AG04449 (cell line): ENCODE data around the gene CDC14B.

ENCODE experiments used
- CTCF ChIA-PET: fragments of 350-600 bp; formaldehyde crosslinking; extraction: SDS; loops from one replicate; lab custom pipeline; 2021; ENCODE audit warnings: antibody characterized with exemption; lab: Yijun Ruan, JAX
- POLR2A ChIA-PET: fragments of 400-600, 350-600 bp; formaldehyde crosslinking; extraction: SDS; loops from one replicate; lab custom pipeline; 2020; ENCODE audit warnings: antibody characterized with exemption, inconsistent platforms; lab: Yijun Ruan, JAX
- DNase-seq: peaks from one replicate; pipeline ENCODE4 v3.0.0-alpha.2; 2010; ENCODE audit warnings: low read depth, low spot score
- H3K4me3 ChIP-seq: 2 replicates; pipeline ENCODE4 v1.5.1; 2011; ENCODE audit warnings: low read depth, mild to moderate bottlenecking, control low read depth, low read length
- CTCF ChIP-seq: IDR thresholded peaks from one replicate; pipeline ENCODE4 v1.5.1; 2011; ENCODE audit warnings: mild to moderate bottlenecking, moderate library complexity, low read length, control low read depth, inconsistent platforms; ENCODE audit not compliant: insufficient read depth; ENCODE audit errors: missing control alignments

The CDC14B gene

GRCh38 chr9:96607971-96608370 lies 11.7 kb downstream of the CDC14B start:
- ChIA-PET POLR2A (no interaction called here), CTCF (interaction anchor here (0.7 kb wide), 1 partner anchor 155 kb away, joined by 3 read pairs; no protein-coding TSS in a partner anchor)
- no peak for TF ChIP-seq CTCF

GRCh38 chr9:96605328-96605727 lies 14.3 kb downstream of the CDC14B start:
- CTCF ChIA-PET, result interaction anchor here (1.5 kb wide), 1 partner anchor 14 kb away, joined by 3 read pairs; the partner anchor contains the start of gene CDC14B
- no peak overlapping the region for H3K4me3 ChIP-seq

More at GRCh38 chr9:96607971-96608370, 11.7 kb downstream of the CDC14B start:
- DNase-seq, result no peak
- H3K4me3 ChIP-seq, result no peak overlapping the region

DNA sequence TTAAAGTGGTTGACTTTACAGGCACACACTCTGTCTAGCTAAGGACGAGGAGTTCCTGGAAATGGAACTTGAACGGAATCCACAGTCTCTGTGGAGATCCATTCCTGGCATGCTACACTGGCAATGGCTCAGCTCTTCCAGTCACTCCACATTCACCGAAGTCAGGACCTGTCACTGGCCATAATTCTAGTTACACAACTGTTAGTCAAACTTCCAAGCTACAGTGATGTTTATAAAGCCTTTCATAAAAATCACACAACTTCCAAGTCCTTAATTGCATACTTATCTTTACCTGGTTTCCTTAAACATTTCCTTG lies 15.7 kb downstream of the CDC14B start:
- no peak overlapping the region for H3K4me3 ChIP-seq
- CTCF ChIA-PET, result interaction anchor here (1.5 kb wide), 1 partner anchor 15 kb away, joined by 3 read pairs; the partner anchor contains the start of gene CDC14B
- TF ChIP-seq CTCF, result no peak
- POLR2A ChIA-PET, result no interaction called here
- DNase-seq, result no peak

More at GRCh38 chr9:96605328-96605727, 14.3 kb downstream of the CDC14B start:
- no peak for TF ChIP-seq CTCF
- DNase-seq, result no peak
- POLR2A ChIA-PET, result no interaction called here

- no peak for DNase-seq
- POLR2A ChIA-PET, result no interaction called here
- H3K4me3 ChIP-seq, result no peak overlapping the region
- no peak for TF ChIP-seq CTCF
- CTCF ChIA-PET, result interaction anchor here (1.0 kb wide), 1 partner anchor 11 kb away, joined by 5 read pairs; no protein-coding TSS in a partner anchor
Observed at GRCh38 chr9:96603305-96604003, 16.2 kb downstream of the CDC14B start.

DNA sequence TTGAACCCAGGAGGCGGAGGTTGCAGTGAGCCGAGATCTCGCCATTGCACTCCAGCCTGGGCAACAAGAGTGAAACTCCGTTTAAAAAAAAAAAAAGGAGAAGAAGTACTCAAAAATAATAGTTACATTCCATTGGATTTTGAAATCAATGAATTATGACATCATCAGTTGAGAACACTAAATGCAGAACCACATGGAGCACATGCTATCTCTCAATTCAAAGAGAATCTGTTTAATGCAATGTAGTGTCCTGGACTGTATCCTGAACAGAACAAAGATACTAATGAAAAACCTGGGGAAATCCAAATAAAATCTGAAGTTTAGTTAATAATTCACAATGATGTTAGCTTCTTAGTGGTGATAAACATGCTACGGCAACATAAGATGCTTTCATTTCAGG lies 20.3 kb downstream of the CDC14B start:
- H3K4me3 ChIP-seq, result no peak overlapping the region
- POLR2A ChIA-PET, result no interaction called here
- CTCF ChIA-PET, result interaction anchor here (0.9 kb wide), 1 partner anchor 10 kb away, joined by 4 read pairs; no protein-coding TSS in a partner anchor
- no peak for TF ChIP-seq CTCF
- DNase-seq, result no peak

GRCh38 chr9:96596601-96597111 lies 23.0 kb downstream of the CDC14B start:
- CTCF ChIA-PET, result interaction anchor here (1.3 kb wide), 1 partner anchor 15 kb away, joined by 4 read pairs; no protein-coding TSS in a partner anchor
- POLR2A ChIA-PET, result no interaction called here
- no peak overlapping the region for H3K4me3 ChIP-seq
- no peak for TF ChIP-seq CTCF
- no peak for DNase-seq
